Measurements from ENCODE around the gene YBEY. TPM values are rescaled to one million over a fixed set of nuclear protein-coding genes. Genes with fewer than 3 reads are reported as not detected.

The YBEY gene
- total RNA-seq, 1 experiment from 2014 or later: 38.2 TPM

GRCh38 chr21:46256501-46256994 lies 29.6 kb upstream of the YBEY start:
- intact Hi-C loops (cut with micrococcal nuclease): no loop called here
- ATAC-seq (no peak), DNase-seq (no peak)
- H3F3A ChIP-seq (ENCODE audit: low read length, unreplicated experiment): no peaks in the 10 kb centered on the region
- no peak overlapping the region for H3K4me2 ChIP-seq (ENCODE audit: low read length)
- no peaks in the 10 kb centered on the region for H4K20me1 ChIP-seq (ENCODE audit: low read length)
- no peak overlapping the region for H2AFZ ChIP-seq (ENCODE audit: low read length)
- no peak overlapping the region for H3K9ac ChIP-seq (ENCODE audit: low read length)
- no peaks in the 10 kb centered on the region for H3K4me1 ChIP-seq (ENCODE audit: insufficient read depth, low read length)
- POLR2A ChIA-PET (ENCODE audit: unreplicated experiment): no interaction called here
- H3K79me2 ChIP-seq (ENCODE audit: low read length): no peaks in the 10 kb centered on the region
- no peak for TF ChIP-seq EZH2phosphoT487 (IDR thresholded peaks at IDR 0.05; ENCODE audit: borderline replicate concordance, low read length)
- TF ChIP-seq EZH2 (IDR thresholded peaks at IDR 0.05; ENCODE audit: low read length, unreplicated experiment): no peak
- TF ChIP-seq CTCF (conservative IDR thresholded peaks at IDR 0.05; ENCODE audit: low read depth, low read length): no peak
- no peaks in the 10 kb centered on the region for H3K9me3 ChIP-seq (ENCODE audit: low read length)
- H3K27me3 ChIP-seq (ENCODE audit: low read length): no peaks in the 10 kb centered on the region
- CTCF ChIA-PET: no interaction called here
- BruUV-seq (replicated peaks): no TSS peak
- H3K9me2 ChIP-seq (replicated peaks; ENCODE audit: low read length): no peaks in the 10 kb centered on the region
- no peak overlapping the region for H3K27ac ChIP-seq (ENCODE audit: low read length)
- H3K36me3 ChIP-seq (ENCODE audit: low read depth, low read length): peaks cover 57% of the 10 kb centered on the region
- no peak overlapping the region for H3K4me3 ChIP-seq (ENCODE audit: low read length)

DNA sequence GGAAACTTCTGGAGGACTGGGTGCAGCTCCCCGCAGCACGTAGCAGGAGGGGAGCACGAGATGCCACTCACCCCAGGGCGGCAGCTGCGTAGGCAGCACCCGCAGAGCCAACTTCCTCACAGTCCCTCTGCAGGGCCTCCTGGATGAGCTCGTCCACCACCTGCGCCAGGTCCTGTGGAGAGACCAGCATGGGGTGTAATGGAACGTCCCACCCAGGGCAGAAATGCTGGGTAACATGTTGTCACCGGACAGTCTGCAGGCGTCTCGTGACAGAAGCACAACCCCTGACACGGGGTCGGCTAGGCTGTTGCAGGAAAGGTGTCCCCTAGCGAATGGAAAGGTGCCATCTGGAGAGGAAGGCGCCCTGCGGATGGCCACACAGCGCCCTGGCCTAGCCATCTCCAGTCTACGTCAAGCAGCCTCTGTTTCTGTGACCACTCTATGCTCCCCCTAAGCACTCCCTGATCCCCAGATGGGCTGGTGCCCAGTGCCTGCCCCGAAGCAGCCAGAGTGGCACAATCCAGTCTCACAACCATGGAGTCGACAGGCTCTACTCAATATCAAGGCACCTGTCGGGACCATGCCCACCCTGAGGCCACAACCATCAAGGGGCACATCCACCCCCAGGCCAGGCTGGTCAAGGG lies 22.0 kb upstream of the YBEY start:
- Histone ChIP-seq H3K9me3 (ENCODE audit: low read length) (no peaks in the 10 kb centered on the region), H3K4me3 (ENCODE audit: low read length) (no peak overlapping the region), H2AFZ (ENCODE audit: low read length) (no peak overlapping the region), H3K36me3 (ENCODE audit: low read depth, low read length) (peaks cover 57% of the 10 kb centered on the region), H3K27ac (ENCODE audit: low read length) (no peak overlapping the region), H3K9ac (ENCODE audit: low read length) (no peak overlapping the region), H3K79me2 (ENCODE audit: low read length) (no peaks in the 10 kb centered on the region), H4K20me1 (ENCODE audit: low read length) (peaks cover 11% of the 10 kb centered on the region; the same call in 1 of the 2 replicates), H3K27me3 (ENCODE audit: low read length) (no peaks in the 10 kb centered on the region), H3K4me2 (ENCODE audit: low read length) (no peak overlapping the region), H3F3A (ENCODE audit: low read length, unreplicated experiment) (no peaks in the 10 kb centered on the region), H3K4me1 (ENCODE audit: insufficient read depth, low read length) (peaks cover 3% of the 10 kb centered on the region), H3K9me2 (replicated peaks; ENCODE audit: low read length) (no peaks in the 10 kb centered on the region)
- TF ChIP-seq CTCF (conservative IDR thresholded peaks at IDR 0.05; ENCODE audit: low read depth, low read length) (no peak), EZH2 (IDR thresholded peaks at IDR 0.05; ENCODE audit: low read length, unreplicated experiment) (no peak), EZH2phosphoT487 (IDR thresholded peaks at IDR 0.05; ENCODE audit: borderline replicate concordance, low read length) (no peak)
- DNase-seq (no peak), ATAC-seq (no peak)
- ChIA-PET CTCF (interaction anchor here (0.6 kb wide), 1 partner anchor 61 kb away, joined by 5 read pairs; no protein-coding TSS in a partner anchor), POLR2A (ENCODE audit: unreplicated experiment) (no interaction called here)
- BruUV-seq (replicated peaks): no TSS peak
- intact Hi-C loops (cut with micrococcal nuclease): loop anchor here (10.0 kb wide), 1 partner anchor 61 kb away; the partner anchor contains the start of genes C21orf58 and PCNT

GRCh38 chr21:46264690-46265144 lies 21.4 kb upstream of the YBEY start:
- H3K4me2 ChIP-seq (ENCODE audit: low read length): no peak overlapping the region
- no peak overlapping the region for H2AFZ ChIP-seq (ENCODE audit: low read length)
- H3F3A ChIP-seq (ENCODE audit: low read length, unreplicated experiment): peaks cover under 1% of the 10 kb centered on the region
- ATAC-seq (no peak), DNase-seq (no peak)
- intact Hi-C loops (cut with micrococcal nuclease): loop anchor here (10.0 kb wide), 1 partner anchor 60 kb away; the partner anchor contains the start of genes C21orf58 and PCNT
- peaks cover 12% of the 10 kb centered on the region for H4K20me1 ChIP-seq (ENCODE audit: low read length)
- H3K27me3 ChIP-seq (ENCODE audit: low read length): no peaks in the 10 kb centered on the region
- no peaks in the 10 kb centered on the region for H3K9me2 ChIP-seq (replicated peaks; ENCODE audit: low read length)
- no TSS peak for BruUV-seq (replicated peaks)
- no peaks in the 10 kb centered on the region for H3K9me3 ChIP-seq (ENCODE audit: low read length)
- H3K79me2 ChIP-seq (ENCODE audit: low read length): no peaks in the 10 kb centered on the region
- H3K4me1 ChIP-seq (ENCODE audit: insufficient read depth, low read length): peaks cover 7% of the 10 kb centered on the region
- no peak overlapping the region for H3K9ac ChIP-seq (ENCODE audit: low read length)
- ChIA-PET CTCF (interaction anchor here (0.6 kb wide), 1 partner anchor 60 kb away, joined by 5 read pairs; no protein-coding TSS in a partner anchor), POLR2A (ENCODE audit: unreplicated experiment) (no interaction called here)
- TF ChIP-seq EZH2phosphoT487 (IDR thresholded peaks at IDR 0.05; ENCODE audit: borderline replicate concordance, low read length) (no peak), EZH2 (IDR thresholded peaks at IDR 0.05; ENCODE audit: low read length, unreplicated experiment) (no peak), CTCF (conservative IDR thresholded peaks at IDR 0.05; ENCODE audit: low read depth, low read length) (no peak)
- no peak overlapping the region for H3K27ac ChIP-seq (ENCODE audit: low read length)
- peaks cover 58% of the 10 kb centered on the region for H3K36me3 ChIP-seq (ENCODE audit: low read depth, low read length)
- H3K4me3 ChIP-seq (ENCODE audit: low read length): no peak overlapping the region

Measured in PC-3 (cell line).